GM21576 (cell line): ENCODE measurements around the gene DLGAP1.

Source experiments
- ATAC-seq: cut with Tn5 transposase; IDR thresholded peaks from one replicate; pipeline ENCODE4 v1.9.1; 2021; ENCODE audit warnings: mild to moderate bottlenecking, moderate library complexity; ENCODE audit not compliant: unreplicated experiment

The DLGAP1 gene

GRCh38 chr18:4016391-4017049, 438.6 kb downstream of the DLGAP1 start:
- no peak for ATAC-seq

- no peak for ATAC-seq
Measured at GRCh38 chr18:4007846-4008245, 447.3 kb downstream of the DLGAP1 start.

GRCh38 chr18:4004183-4004829, 450.8 kb downstream of the DLGAP1 start:
- ATAC-seq, result no peak

- no peak for ATAC-seq
Measured at GRCh38 chr18:3998698-3999333, 456.3 kb downstream of the DLGAP1 start.

- peak; percentile 81 for ATAC-seq
Measured at GRCh38 chr18:3995476-3996102, 459.5 kb downstream of the DLGAP1 start.

- no peak for ATAC-seq
Measured at GRCh38 chr18:3993941-3994687, 461.0 kb downstream of the DLGAP1 start.

GRCh38 chr18:3985664-3986063, 469.4 kb downstream of the DLGAP1 start:
- no peak for ATAC-seq

GRCh38 chr18:3985020-3985419, 470.1 kb downstream of the DLGAP1 start:
- ATAC-seq, result no peak

GRCh38 chr18:3984163-3984757, 470.8 kb downstream of the DLGAP1 start:
- no peak for ATAC-seq

GRCh38 chr18:3983351-3983969, 471.6 kb downstream of the DLGAP1 start:
- ATAC-seq, result no peak

- ATAC-seq, result no peak
Measured at GRCh38 chr18:3982541-3982940, 472.6 kb downstream of the DLGAP1 start.

- no peak for ATAC-seq
Measured at GRCh38 chr18:3979024-3979423, 476.1 kb downstream of the DLGAP1 start.

- no peak for ATAC-seq
Measured at GRCh38 chr18:3973191-3973850, 481.8 kb downstream of the DLGAP1 start.

GRCh38 chr18:3972291-3972930, 482.7 kb downstream of the DLGAP1 start:
- ATAC-seq, result no peak

- no peak for ATAC-seq
Measured at GRCh38 chr18:3970929-3971328, 484.2 kb downstream of the DLGAP1 start.

- ATAC-seq, result no peak
Measured at GRCh38 chr18:3967359-3968180, 487.5 kb downstream of the DLGAP1 start.

- no peak for ATAC-seq
Measured at GRCh38 chr18:3966642-3967358, 488.3 kb downstream of the DLGAP1 start.

- no peak for ATAC-seq
Measured at GRCh38 chr18:3966246-3966641, 488.9 kb downstream of the DLGAP1 start.
